Skeletal muscle satellite cell (primary cell): Measurements from ENCODE around the gene PLA2G4D.

Source experiments
- H3K27me3 ChIP-seq: 2 replicates; pipeline ENCODE4 v1.7.0; 2013; ENCODE audit warnings: low read length; ENCODE audit not compliant: control insufficient read depth, insufficient read depth
- H3K36me3 ChIP-seq: 2 replicates; pipeline ENCODE4 v1.7.0; 2013; ENCODE audit warnings: mild to moderate bottlenecking, control low read depth, low read length; ENCODE audit not compliant: insufficient read depth
- H3K4me1 ChIP-seq: 2 replicates; pipeline ENCODE4 v1.7.0; 2013; ENCODE audit warnings: low read length; ENCODE audit not compliant: control insufficient read depth, insufficient read depth
- H3K4me2 ChIP-seq: 2 replicates; pipeline ENCODE4 v1.7.0; 2013; ENCODE audit warnings: mild to moderate bottlenecking, low read length
- H3K4me3 ChIP-seq: 2 replicates; pipeline ENCODE4 v1.7.0; 2013; ENCODE audit warnings: low read length
- H3K9ac ChIP-seq: 2 replicates; pipeline ENCODE4 v1.7.0; 2013; ENCODE audit warnings: mild to moderate bottlenecking, low read depth, low read length, moderate library complexity
- H3K9me3 ChIP-seq: replicated peaks from 2 replicates; pipeline ENCODE4 v1.7.0; 2013; ENCODE audit warnings: mild to moderate bottlenecking, control low read depth, low read length

The PLA2G4D gene

GRCh38 chr15:42031198-42031915 lies 63.0 kb downstream of the PLA2G4D start:
- Histone ChIP-seq H3K9ac (no peak overlapping the region), H3K9me3 (no peaks in the 10 kb centered on the region), H3K4me1 (no peaks in the 10 kb centered on the region), H3K4me3 (no peak overlapping the region), H3K27me3 (peaks cover 73% of the 10 kb centered on the region), H3K4me2 (no peak overlapping the region), H3K36me3 (no peaks in the 10 kb centered on the region)

- peaks cover 67% of the 10 kb centered on the region for H3K27me3 ChIP-seq
- no peak overlapping the region for H3K4me3 ChIP-seq
- H3K36me3 ChIP-seq, result no peaks in the 10 kb centered on the region
- no peak overlapping the region for H3K9ac ChIP-seq
- no peaks in the 10 kb centered on the region for H3K4me1 ChIP-seq
- H3K9me3 ChIP-seq, result no peaks in the 10 kb centered on the region
- H3K4me2 ChIP-seq, result no peak overlapping the region
These were observed 66.8 kb downstream of the PLA2G4D start for GRCh38 chr15:42027521-42027920.

- Histone ChIP-seq H3K9me3 (no peaks in the 10 kb centered on the region), H3K4me3 (no peak overlapping the region), H3K4me1 (no peaks in the 10 kb centered on the region), H3K4me2 (no peak overlapping the region), H3K27me3 (peaks cover 47% of the 10 kb centered on the region), H3K36me3 (no peaks in the 10 kb centered on the region), H3K9ac (no peak overlapping the region)
These were observed 70.1 kb downstream of the PLA2G4D start for GRCh38 chr15:42024303-42024702.

GRCh38 chr15:42021593-42021992 lies 72.8 kb downstream of the PLA2G4D start:
- Histone ChIP-seq H3K4me2 (no peak overlapping the region), H3K9me3 (no peaks in the 10 kb centered on the region), H3K4me1 (no peaks in the 10 kb centered on the region), H3K27me3 (peaks cover 50% of the 10 kb centered on the region), H3K36me3 (no peaks in the 10 kb centered on the region), H3K4me3 (no peak overlapping the region), H3K9ac (no peak overlapping the region)

- H3K9me3 ChIP-seq, result no peaks in the 10 kb centered on the region
- H3K36me3 ChIP-seq, result no peaks in the 10 kb centered on the region
- peaks cover 52% of the 10 kb centered on the region for H3K27me3 ChIP-seq
- H3K4me3 ChIP-seq, result no peak within 1 kb of the TSS
- H3K4me1 ChIP-seq, result no peaks in the 10 kb centered on the region
- H3K9ac ChIP-seq, result no peak within 1 kb of the TSS
- no peak within 1 kb of the TSS for H3K4me2 ChIP-seq
These were observed 73.6 kb downstream of the PLA2G4D start, which contains the start of gene PLA2G4E for GRCh38 chr15:42020713-42021273. Gene PLA2G4E (minus strand): TSS chr15:42021042. CDS start chr15:42021030, 12 bp downstream.

- Histone ChIP-seq H3K27me3 (peaks cover 62% of the 10 kb centered on the region), H3K4me1 (no peaks in the 10 kb centered on the region), H3K9ac (no peak overlapping the region), H3K4me2 (no peak overlapping the region), H3K36me3 (no peaks in the 10 kb centered on the region), H3K4me3 (no peak overlapping the region), H3K9me3 (no peaks in the 10 kb centered on the region)
These were observed 75.8 kb downstream of the PLA2G4D start for GRCh38 chr15:42018306-42019224.
